ENCODE data around the gene PRPF6.

Gene PRPF6

GRCh38 chr20:63933646-63934045 is 47.3 kb upstream of the PRPF6 start:
- H3K9me2 ChIP-seq (replicated peaks; ENCODE audit: low read depth, low read length) = no peaks in the 10 kb centered on the region
- H3K9me3 ChIP-seq (ENCODE audit: insufficient read depth, low read depth, low read length) = no peaks in the 10 kb centered on the region
- H3F3A ChIP-seq (ENCODE audit: low read depth) = no peaks in the 10 kb centered on the region; the same call in 1 of the 2 replicates
- peaks cover 70% of the 10 kb centered on the region; the same call in 1 of the 2 replicates for H3K36me3 ChIP-seq (ENCODE audit: insufficient read depth, low read length)
- H2AFZ ChIP-seq (ENCODE audit: low read length) = no peak overlapping the region
- no peak overlapping the region for H3K4me3 ChIP-seq (ENCODE audit: low read length, poor library complexity, severe bottlenecking)
- no peak overlapping the region for H3K9ac ChIP-seq (ENCODE audit: low read depth, low read length, poor library complexity, severe bottlenecking)
- no peak overlapping the region for H3K4me2 ChIP-seq (ENCODE audit: low read depth, low read length, poor library complexity, severe bottlenecking)
- no peaks in the 10 kb centered on the region for H3K4me1 ChIP-seq (ENCODE audit: insufficient read depth, low read length, poor library complexity, severe bottlenecking)
- no peaks in the 10 kb centered on the region for H3K79me2 ChIP-seq (ENCODE audit: insufficient read depth, low read length)
- H3K27me3 ChIP-seq (ENCODE audit: insufficient read depth, low read length, poor library complexity, severe bottlenecking) = no peaks in the 10 kb centered on the region
- H4K20me1 ChIP-seq (ENCODE audit: insufficient read depth, low read length, poor library complexity, severe bottlenecking) = peaks cover 4% of the 10 kb centered on the region
- TF ChIP-seq, protein P1, sequence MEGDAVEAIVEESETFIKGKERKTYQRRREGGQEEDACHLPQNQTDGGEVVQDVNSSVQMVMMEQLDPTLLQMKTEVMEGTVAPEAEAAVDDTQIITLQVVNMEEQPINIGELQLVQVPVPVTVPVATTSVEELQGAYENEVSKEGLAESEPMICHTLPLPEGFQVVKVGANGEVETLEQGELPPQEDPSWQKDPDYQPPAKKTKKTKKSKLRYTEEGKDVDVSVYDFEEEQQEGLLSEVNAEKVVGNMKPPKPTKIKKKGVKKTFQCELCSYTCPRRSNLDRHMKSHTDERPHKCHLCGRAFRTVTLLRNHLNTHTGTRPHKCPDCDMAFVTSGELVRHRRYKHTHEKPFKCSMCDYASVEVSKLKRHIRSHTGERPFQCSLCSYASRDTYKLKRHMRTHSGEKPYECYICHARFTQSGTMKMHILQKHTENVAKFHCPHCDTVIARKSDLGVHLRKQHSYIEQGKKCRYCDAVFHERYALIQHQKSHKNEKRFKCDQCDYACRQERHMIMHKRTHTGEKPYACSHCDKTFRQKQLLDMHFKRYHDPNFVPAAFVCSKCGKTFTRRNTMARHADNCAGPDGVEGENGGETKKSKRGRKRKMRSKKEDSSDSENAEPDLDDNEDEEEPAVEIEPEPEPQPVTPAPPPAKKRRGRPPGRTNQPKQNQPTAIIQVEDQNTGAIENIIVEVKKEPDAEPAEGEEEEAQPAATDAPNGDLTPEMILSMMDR (conservative IDR thresholded peaks at IDR 0.05; ENCODE audit: low read length) = no peak
- no peak for TF ChIP-seq EZH2phosphoT487 (IDR thresholded peaks at IDR 0.05; ENCODE audit: borderline replicate concordance)

GRCh38 chr20:63934271-63935068 is 46.5 kb upstream of the PRPF6 start:
- Histone ChIP-seq H3K79me2 (ENCODE audit: insufficient read depth, low read length) (no peaks in the 10 kb centered on the region), H3K9ac (ENCODE audit: low read depth, low read length, poor library complexity, severe bottlenecking) (no peak overlapping the region), H3K36me3 (ENCODE audit: insufficient read depth, low read length) (peaks cover 63% of the 10 kb centered on the region; the same call in 1 of the 2 replicates), H3K9me3 (ENCODE audit: insufficient read depth, low read depth, low read length) (no peaks in the 10 kb centered on the region), H2AFZ (ENCODE audit: low read length) (no peak overlapping the region), H3K4me2 (ENCODE audit: low read depth, low read length, poor library complexity, severe bottlenecking) (no peak overlapping the region), H3K4me1 (ENCODE audit: insufficient read depth, low read length, poor library complexity, severe bottlenecking) (no peaks in the 10 kb centered on the region), H3K4me3 (ENCODE audit: low read length, poor library complexity, severe bottlenecking) (no peak overlapping the region), H3F3A (ENCODE audit: low read depth) (no peaks in the 10 kb centered on the region; the same call in 1 of the 2 replicates), H3K9me2 (replicated peaks; ENCODE audit: low read depth, low read length) (no peaks in the 10 kb centered on the region), H4K20me1 (ENCODE audit: insufficient read depth, low read length, poor library complexity, severe bottlenecking) (peaks cover 8% of the 10 kb centered on the region), H3K27me3 (ENCODE audit: insufficient read depth, low read length, poor library complexity, severe bottlenecking) (no peaks in the 10 kb centered on the region)
- TF ChIP-seq, protein P1 (conservative IDR thresholded peaks at IDR 0.05; ENCODE audit: low read length) = peak; percentile 53
- no peak for TF ChIP-seq EZH2phosphoT487 (IDR thresholded peaks at IDR 0.05; ENCODE audit: borderline replicate concordance)

- Histone ChIP-seq H4K20me1 (ENCODE audit: insufficient read depth, low read length, poor library complexity, severe bottlenecking) (peaks cover 8% of the 10 kb centered on the region), H3K4me1 (ENCODE audit: insufficient read depth, low read length, poor library complexity, severe bottlenecking) (no peaks in the 10 kb centered on the region), H3K27me3 (ENCODE audit: insufficient read depth, low read length, poor library complexity, severe bottlenecking) (no peaks in the 10 kb centered on the region), H2AFZ (ENCODE audit: low read length) (no peak overlapping the region), H3K36me3 (ENCODE audit: insufficient read depth, low read length) (peaks cover 62% of the 10 kb centered on the region; the same call in 1 of the 2 replicates), H3K4me2 (ENCODE audit: low read depth, low read length, poor library complexity, severe bottlenecking) (no peak overlapping the region), H3K79me2 (ENCODE audit: insufficient read depth, low read length) (no peaks in the 10 kb centered on the region), H3K9me3 (ENCODE audit: insufficient read depth, low read depth, low read length) (no peaks in the 10 kb centered on the region), H3K4me3 (ENCODE audit: low read length, poor library complexity, severe bottlenecking) (no peak overlapping the region), H3K9me2 (replicated peaks; ENCODE audit: low read depth, low read length) (no peaks in the 10 kb centered on the region), H3F3A (ENCODE audit: low read depth) (no peaks in the 10 kb centered on the region; the same call in 1 of the 2 replicates), H3K9ac (ENCODE audit: low read depth, low read length, poor library complexity, severe bottlenecking) (no peak overlapping the region)
- no peak for TF ChIP-seq EZH2phosphoT487 (IDR thresholded peaks at IDR 0.05; ENCODE audit: borderline replicate concordance)
- TF ChIP-seq, protein P1 (conservative IDR thresholded peaks at IDR 0.05; ENCODE audit: low read length) = no peak
Measured at GRCh38 chr20:63935447-63935846, 45.5 kb upstream of the PRPF6 start.

All from Loucy (cell line).